ENCODE results near the gene MCOLN3. TPM values are rescaled to one million over a fixed set of nuclear protein-coding genes. Genes with fewer than 3 reads are reported as not detected.
A peak's percentile ranks its signal among the peaks of the same experiment; 100 is the strongest.

The MCOLN3 gene
- total and polyA plus RNA-seq, 2 experiments from 2014 or later, result 0.36 to 1.1 TPM

GRCh38 chr1:85088408-85088784, 40.1 kb upstream of the MCOLN3 start:
- Histone ChIP-seq H3K27me3 (no peaks in the 10 kb centered on the region), H3K4me3 (no peak overlapping the region), H3K4me1 (ENCODE audit: low read depth) (no peaks in the 10 kb centered on the region), H3K27ac (no peak overlapping the region), H3K9me3 (ENCODE audit: low read depth) (no peaks in the 10 kb centered on the region), H3K36me3 (no peaks in the 10 kb centered on the region)
- TF ChIP-seq CTCF (IDR thresholded peaks at IDR 0.05; ENCODE audit: low read depth, low read length), result no peak
- DNase-seq (ENCODE audit: low read depth in 1 of 2, low spot score in 1 of 2), result no peak

- H3K27me3 ChIP-seq, result no peaks in the 10 kb centered on the region
- no peaks in the 10 kb centered on the region for H3K36me3 ChIP-seq
- H3K4me3 ChIP-seq, result no peak overlapping the region
- no peaks in the 10 kb centered on the region for H3K4me1 ChIP-seq (ENCODE audit: low read depth)
- H3K9me3 ChIP-seq (ENCODE audit: low read depth), result no peaks in the 10 kb centered on the region
- DNase-seq (ENCODE audit: low read depth in 1 of 2, low spot score in 1 of 2), result no peak
- no peak overlapping the region for H3K27ac ChIP-seq
- TF ChIP-seq CTCF (IDR thresholded peaks at IDR 0.05; ENCODE audit: low read depth, low read length), result no peak
These were observed 39.5 kb upstream of the MCOLN3 start for GRCh38 chr1:85087659-85088407.

GRCh38 chr1:85085417-85085816, 37.1 kb upstream of the MCOLN3 start:
- no peak for DNase-seq (ENCODE audit: low read depth in 1 of 2, low spot score in 1 of 2)
- H3K4me3 ChIP-seq, result no peak overlapping the region
- H3K4me1 ChIP-seq (ENCODE audit: low read depth), result no peaks in the 10 kb centered on the region
- H3K36me3 ChIP-seq, result no peaks in the 10 kb centered on the region
- H3K27ac ChIP-seq, result no peak overlapping the region
- TF ChIP-seq CTCF (IDR thresholded peaks at IDR 0.05; ENCODE audit: low read depth, low read length), result no peak
- no peaks in the 10 kb centered on the region for H3K27me3 ChIP-seq
- no peaks in the 10 kb centered on the region for H3K9me3 ChIP-seq (ENCODE audit: low read depth)

GRCh38 chr1:85078903-85079302, 30.6 kb upstream of the MCOLN3 start:
- Histone ChIP-seq H3K27me3 (no peaks in the 10 kb centered on the region), H3K4me3 (no peak overlapping the region), H3K36me3 (no peaks in the 10 kb centered on the region), H3K27ac (no peak overlapping the region), H3K9me3 (ENCODE audit: low read depth) (no peaks in the 10 kb centered on the region), H3K4me1 (ENCODE audit: low read depth) (no peaks in the 10 kb centered on the region)
- TF ChIP-seq CTCF (IDR thresholded peaks at IDR 0.05; ENCODE audit: low read depth, low read length), result peak; percentile 43
- DNase-seq (ENCODE audit: low read depth in 1 of 2, low spot score in 1 of 2), result peak; percentile 10 to 50

- H3K27ac ChIP-seq, result no peak overlapping the region
- no peaks in the 10 kb centered on the region for H3K27me3 ChIP-seq
- no peak for DNase-seq (ENCODE audit: low read depth in 1 of 2, low spot score in 1 of 2)
- no peak for TF ChIP-seq CTCF (IDR thresholded peaks at IDR 0.05; ENCODE audit: low read depth, low read length)
- H3K36me3 ChIP-seq, result no peaks in the 10 kb centered on the region
- no peaks in the 10 kb centered on the region for H3K4me1 ChIP-seq (ENCODE audit: low read depth)
- H3K9me3 ChIP-seq (ENCODE audit: low read depth), result no peaks in the 10 kb centered on the region
- H3K4me3 ChIP-seq, result no peak overlapping the region
These were observed 26.2 kb upstream of the MCOLN3 start for GRCh38 chr1:85074365-85074964.

All from cardiac muscle cell (in vitro differentiated cells and primary cell).